Mesothelial cell of epicardium (in vitro differentiated cells): ENCODE measurements around the gene NTRK1. TPM values are rescaled to one million over a fixed set of nuclear protein-coding genes. Genes with fewer than 3 reads are reported as not detected.

Experiments
- DNase-seq, 2 experiments: peaks; one replicate each; pipeline ENCODE4 v3.0.0; 2021; ENCODE audit warnings: low spot score in 2 of 2; ENCODE audit not compliant: unreplicated experiment in 2 of 2
- H3K27ac Mint-ChIP-seq: 2 replicates; pipeline ENCODE4 v1.8.0; 2021; ENCODE audit warnings: mixed read lengths
- H3K27me3 Mint-ChIP-seq: 2 replicates; pipeline ENCODE4 v1.8.0; 2021; ENCODE audit warnings: low read depth, mixed read lengths
- H3K36me3 Mint-ChIP-seq: 2 replicates; pipeline ENCODE4 v1.8.0; 2021; ENCODE audit warnings: mixed read lengths
- H3K4me1 Mint-ChIP-seq: 2 replicates; pipeline ENCODE4 v1.8.0; 2021; ENCODE audit warnings: mixed read lengths
- H3K4me3 Mint-ChIP-seq: 2 replicates; pipeline ENCODE4 v1.8.0; 2021; ENCODE audit warnings: mild to moderate bottlenecking, moderate library complexity, mixed read lengths
- H3K9me3 Mint-ChIP-seq: 2 replicates; pipeline ENCODE4 v1.8.0; 2021; ENCODE audit warnings: mixed read lengths
- CTCF ChIP-seq: fragments of 200-600 bp; sonication (generic); IDR thresholded peaks from one replicate; pipeline ENCODE4 v1.5.0; 2021; ENCODE audit warnings: antibody characterized with exemption; ENCODE audit not compliant: unreplicated experiment
- total RNA-seq: library from RNA; stranded (reverse); gene quantifications from 3 replicates; pipeline ENCODE4 v1.2.1, GENCODE V29; 2021

Gene NTRK1
- total RNA-seq, 1 donor from 2014 or later: 1.2 TPM

- Mint-ChIP-seq H3K36me3 (no peaks in the 10 kb centered on the region), H3K9me3 (no peaks in the 10 kb centered on the region), H3K4me3 (no peak overlapping the region), H3K4me1 (peaks cover 19% of the 10 kb centered on the region), H3K27me3 (peaks cover 89% of the 10 kb centered on the region), H3K27ac (no peak overlapping the region)
- no peak for TF ChIP-seq CTCF
- DNase-seq: no peak
Observed at GRCh38 chr1:156839426-156840109, 21.1 kb upstream of the NTRK1 start.

- H3K36me3 Mint-ChIP-seq: no peaks in the 10 kb centered on the region
- H3K4me1 Mint-ChIP-seq: peaks cover 13% of the 10 kb centered on the region
- no peak overlapping the region for H3K27ac Mint-ChIP-seq
- H3K4me3 Mint-ChIP-seq: no peak overlapping the region
- peaks cover 89% of the 10 kb centered on the region for H3K27me3 Mint-ChIP-seq
- no peak for TF ChIP-seq CTCF
- H3K9me3 Mint-ChIP-seq: no peaks in the 10 kb centered on the region
- DNase-seq: no peak
Observed at GRCh38 chr1:156840186-156840897, 20.3 kb upstream of the NTRK1 start.

- Mint-ChIP-seq H3K4me3 (no peak overlapping the region), H3K36me3 (no peaks in the 10 kb centered on the region), H3K27me3 (peaks cover 89% of the 10 kb centered on the region), H3K4me1 (peaks cover 10% of the 10 kb centered on the region), H3K9me3 (no peaks in the 10 kb centered on the region), H3K27ac (no peak overlapping the region)
- TF ChIP-seq CTCF: no peak
- no peak for DNase-seq
Observed at GRCh38 chr1:156840898-156841279, 19.8 kb upstream of the NTRK1 start.

- no peak for TF ChIP-seq CTCF
- H3K36me3 Mint-ChIP-seq: no peaks in the 10 kb centered on the region
- no peak overlapping the region for H3K4me3 Mint-ChIP-seq
- no peak overlapping the region for H3K27ac Mint-ChIP-seq
- H3K27me3 Mint-ChIP-seq: peaks cover 89% of the 10 kb centered on the region
- H3K4me1 Mint-ChIP-seq: peaks cover 7% of the 10 kb centered on the region
- H3K9me3 Mint-ChIP-seq: no peaks in the 10 kb centered on the region
- no peak for DNase-seq
Observed at GRCh38 chr1:156841295-156841855, 19.3 kb upstream of the NTRK1 start.

GRCh38 chr1:156842618-156843300 is 17.9 kb upstream of the NTRK1 start:
- Mint-ChIP-seq H3K36me3 (no peaks in the 10 kb centered on the region), H3K27ac (no peak overlapping the region), H3K27me3 (peaks cover 89% of the 10 kb centered on the region), H3K9me3 (no peaks in the 10 kb centered on the region), H3K4me1 (peaks cover 5% of the 10 kb centered on the region), H3K4me3 (no peak overlapping the region)
- DNase-seq: no peak
- TF ChIP-seq CTCF: no peak
